H54 (cell line): ENCODE data around the gene SPRN.
"Not testable (repeated sequence)": the region's sequence is repeated elsewhere in the genome, so short reads cannot be mapped to it uniquely, and the experiment has no call there.

Source experiments
- DNase-seq: peaks from one replicate; pipeline ENCODE4 v3.0.0; 2011; ENCODE audit warnings: low spot score, mixed read lengths; ENCODE audit not compliant: insufficient read length
- FAIRE-seq: peaks from 3 replicates; lab custom pipeline; 2011; peaks lifted over from hg19 to GRCh38; lab: Jason Lieb, UNC
- POLR2A ChIP-seq: IDR thresholded peaks from 2 replicates; pipeline ENCODE4 v1.6.1; 2011; ENCODE audit warnings: low read depth, mild to moderate bottlenecking, low read length

SPRN gene

DNA sequence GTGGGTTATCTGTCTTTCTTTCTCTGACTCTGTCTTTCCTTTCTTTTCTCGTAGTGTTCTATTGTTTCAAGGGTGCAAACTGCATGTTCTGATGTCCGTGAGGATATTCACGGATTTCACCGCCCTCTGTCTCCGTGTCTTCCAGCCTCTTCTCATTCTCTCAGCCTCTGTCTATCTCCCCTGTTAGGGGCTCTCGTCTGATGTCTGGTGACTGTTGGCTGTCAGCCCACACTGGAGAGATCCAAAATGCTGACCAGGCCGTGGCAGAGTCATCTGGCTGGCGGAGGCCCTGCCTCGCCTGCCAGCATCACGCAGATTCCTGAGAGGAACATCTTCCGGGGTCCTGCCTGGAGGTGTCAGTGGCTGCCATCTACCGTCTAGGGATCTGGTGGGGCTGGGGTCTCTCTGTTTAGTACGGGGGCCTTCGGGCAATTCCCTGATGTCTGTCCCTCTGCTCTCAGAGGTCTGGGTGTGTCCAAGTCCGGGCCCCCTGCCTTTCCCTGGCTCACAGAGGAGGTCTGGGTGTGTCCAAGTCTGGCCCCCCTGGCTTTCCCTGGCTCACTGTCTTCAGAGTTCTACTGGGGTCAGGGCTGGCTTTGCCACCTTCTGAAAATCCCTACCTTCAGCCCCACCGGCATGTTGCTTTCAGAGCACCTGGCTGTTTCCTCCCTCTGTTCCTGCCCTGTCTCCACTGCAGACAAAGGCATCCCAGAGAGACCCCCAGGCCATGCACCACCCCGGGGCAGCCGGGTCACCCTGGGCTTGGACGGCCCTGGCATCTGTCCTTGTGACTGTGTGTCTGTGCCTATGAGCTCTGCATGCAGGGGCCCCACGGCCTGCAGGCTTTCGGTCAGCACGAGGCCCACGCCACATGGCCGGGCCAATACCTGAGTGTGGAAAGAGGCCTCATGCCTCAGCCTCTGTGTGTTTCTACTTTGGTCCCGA is 15.4 kb upstream of the SPRN start:
- no peak for TF ChIP-seq POLR2A
- FAIRE-seq (no peak), DNase-seq (no peak)

GRCh38 chr10:133438711-133439273 is 14.4 kb upstream of the SPRN start:
- peak; percentile 35 for DNase-seq
- FAIRE-seq = no peak
- TF ChIP-seq POLR2A = no peak

DNA sequence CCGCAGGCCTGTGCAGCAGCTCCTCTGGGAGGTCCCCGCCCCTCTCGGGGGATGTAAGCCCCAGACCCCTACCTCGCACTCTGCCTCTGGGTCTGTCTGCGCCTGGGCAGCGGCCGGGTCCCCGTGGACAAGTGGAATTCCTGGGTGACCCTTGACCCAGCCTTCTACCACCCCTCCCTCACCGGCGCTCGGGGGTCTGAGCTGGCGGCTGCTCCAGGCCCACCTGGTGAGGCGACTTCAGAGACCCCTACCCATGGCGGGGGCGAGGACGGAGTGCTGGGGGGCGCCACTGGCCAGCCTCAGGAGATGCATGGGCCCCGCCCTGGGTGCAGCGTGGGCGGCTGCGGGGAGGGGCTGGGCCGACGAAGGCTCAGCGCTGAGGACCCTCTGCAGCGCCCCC is 8.4 kb upstream of the SPRN start:
- not testable (repeated sequence) for FAIRE-seq, DNase-seq

GRCh38 chr10:133431888-133432613 is 7.6 kb upstream of the SPRN start:
- FAIRE-seq, DNase-seq: not testable (repeated sequence)

GRCh38 chr10:133429571-133429970 is 5.1 kb upstream of the SPRN start:
- not testable (repeated sequence) for FAIRE-seq, DNase-seq

GRCh38 chr10:133424102-133424501 is 323 bp downstream of the SPRN start:
- FAIRE-seq, DNase-seq: not testable (repeated sequence)

DNA sequence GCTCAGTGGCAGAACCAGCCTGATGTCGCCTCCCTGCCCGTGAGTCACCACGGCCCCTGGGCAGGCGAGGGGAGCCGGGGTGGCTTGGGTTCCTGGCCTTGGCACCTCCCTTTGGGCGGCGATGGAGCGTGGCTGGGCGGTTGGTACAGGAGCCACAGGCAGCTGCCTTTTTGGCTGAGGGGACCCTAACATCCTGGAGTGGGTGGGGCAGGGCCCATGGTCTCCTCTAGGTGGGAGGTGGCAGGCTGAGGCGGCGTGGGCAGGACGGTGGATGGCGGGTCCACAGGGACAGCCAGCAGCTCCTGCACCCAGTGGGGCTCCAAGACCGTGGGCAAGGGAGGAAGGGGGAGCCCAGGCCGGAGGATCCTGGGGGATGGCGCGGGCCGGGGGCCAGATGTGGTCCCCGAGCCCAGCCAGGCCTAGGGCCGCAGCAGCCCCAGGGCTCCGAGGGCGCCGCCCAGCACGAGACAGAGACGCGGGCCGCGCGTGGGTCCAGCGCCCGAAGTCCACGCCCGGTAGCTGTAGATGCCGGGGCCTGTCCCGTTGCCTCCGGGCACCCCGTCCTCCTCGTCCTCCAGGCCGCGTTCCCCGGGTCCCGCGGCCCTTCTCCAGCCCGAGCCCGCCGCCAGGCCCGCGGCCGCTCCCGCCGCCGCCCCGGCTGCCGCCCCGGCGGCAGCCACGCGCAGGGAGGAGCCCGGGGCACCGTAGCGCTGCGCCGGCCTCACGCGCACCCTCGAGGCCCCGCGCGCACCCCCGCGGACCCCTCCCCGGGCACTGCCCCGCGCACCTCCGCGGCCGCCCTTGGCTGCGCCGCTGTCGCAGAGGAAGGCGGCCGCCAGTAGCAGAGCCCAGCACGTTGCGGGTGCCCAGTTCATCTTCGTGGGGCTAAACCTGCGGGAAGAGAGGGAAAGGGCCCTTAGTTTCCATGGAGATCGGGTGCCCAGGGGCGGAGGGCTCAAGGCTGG is 1.3 kb downstream of the SPRN start:
- TF ChIP-seq POLR2A = no peak
- FAIRE-seq = no peak
- no peak for DNase-seq

- DNase-seq = no peak
- no peak for FAIRE-seq
Observed at GRCh38 chr10:133422223-133422806, 2.1 kb downstream of the SPRN start.

GRCh38 chr10:133421336-133422222 is 2.8 kb downstream of the SPRN start:
- no peak for FAIRE-seq
- no peak for DNase-seq
- no peak for TF ChIP-seq POLR2A

More at GRCh38 chr10:133422223-133422806, 2.1 kb downstream of the SPRN start:
- TF ChIP-seq POLR2A = no peak

DNA sequence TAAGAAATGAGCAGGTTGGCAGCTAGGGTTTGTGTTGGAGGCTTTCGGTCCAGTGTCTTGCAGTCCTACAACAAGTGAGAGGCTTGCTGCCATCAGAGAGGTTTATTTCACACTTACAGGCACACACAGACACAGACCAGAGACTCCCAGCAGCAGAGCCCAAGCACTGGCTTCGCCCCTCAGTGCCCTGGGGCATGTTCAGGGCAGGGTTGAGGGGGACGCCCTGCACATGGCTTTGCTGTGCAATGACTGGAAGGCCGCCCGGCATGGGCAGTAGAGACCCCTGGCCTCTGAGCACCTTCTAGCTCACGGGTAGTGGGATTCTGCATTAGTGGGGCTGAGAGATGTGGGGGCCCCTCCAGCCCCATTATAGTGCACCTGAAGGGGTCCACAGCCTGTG is 3.8 kb downstream of the SPRN start:
- TF ChIP-seq POLR2A = no peak
- FAIRE-seq (no peak), DNase-seq (no peak)

DNA sequence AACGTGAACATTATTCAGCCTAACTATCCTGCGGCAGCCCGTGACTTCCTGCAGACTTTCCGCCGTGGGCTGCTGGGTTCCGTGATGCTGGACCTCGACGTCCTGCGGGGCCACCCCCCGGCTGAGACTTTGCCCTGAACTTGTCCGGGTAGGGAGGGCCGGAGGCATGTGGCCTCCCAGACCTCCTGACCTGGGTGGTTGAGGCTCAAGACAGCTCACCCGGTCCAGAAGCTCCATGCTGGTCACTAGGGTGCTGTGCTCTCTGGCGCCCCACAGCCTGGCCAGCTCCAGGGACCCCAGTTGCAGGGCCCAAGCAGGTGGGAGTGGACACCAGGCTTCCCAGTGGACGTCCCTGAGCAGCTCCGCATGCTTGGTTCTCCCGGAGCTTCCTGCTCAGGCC is 4.4 kb downstream of the SPRN start:
- FAIRE-seq = no peak
- no peak for DNase-seq
- no peak for TF ChIP-seq POLR2A
